ENCODE results near the gene RAB38.

RAB38 gene

DNA sequence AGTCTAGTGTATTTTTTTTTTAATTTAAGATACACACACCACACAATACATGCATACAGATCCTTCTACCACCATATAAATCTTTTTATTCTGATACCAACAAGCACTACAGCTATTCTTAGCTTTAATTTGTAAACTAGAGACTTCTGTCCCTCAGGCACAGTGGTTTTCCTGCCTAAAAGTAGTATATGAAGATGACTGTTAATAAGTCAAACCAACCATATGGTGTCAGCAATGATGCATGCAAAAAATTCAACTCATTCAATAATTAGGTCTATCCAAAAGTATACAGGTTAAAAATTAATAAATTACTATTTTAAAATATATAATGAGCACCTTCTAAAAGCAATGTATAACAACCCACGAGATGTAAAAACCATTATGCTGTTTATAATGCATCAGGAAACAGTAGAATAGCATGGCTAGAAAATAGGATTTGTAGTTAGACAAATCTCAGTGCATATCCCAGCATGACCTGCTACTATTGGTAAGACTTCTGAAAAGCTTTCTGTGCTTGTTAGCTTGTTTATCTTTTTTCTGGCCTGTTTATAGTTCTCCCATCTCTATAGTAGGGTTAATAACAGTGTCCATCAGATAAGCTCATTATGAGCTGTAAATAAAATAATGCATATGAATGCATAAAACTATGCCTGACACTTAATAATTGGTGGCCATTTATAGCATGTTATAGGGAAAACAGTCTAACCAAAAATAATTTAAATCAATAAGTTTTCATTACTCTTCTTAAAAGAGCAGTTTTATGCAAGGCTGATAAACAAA is 10.2 kb downstream of the RAB38 start:
- TF ChIP-seq JUND (IDR thresholded peaks at IDR 0.05; ENCODE audit: low read depth), result no peak
- DNase-seq (ENCODE audit: low read depth in 1 of 2, low spot score in 1 of 2), result no peak
- in situ Hi-C loops (cut with HindIII; ENCODE audit: low pct_unique_long_range_greater_than_20kb, low sequenced_read_pairs), result no loop called here

DNA sequence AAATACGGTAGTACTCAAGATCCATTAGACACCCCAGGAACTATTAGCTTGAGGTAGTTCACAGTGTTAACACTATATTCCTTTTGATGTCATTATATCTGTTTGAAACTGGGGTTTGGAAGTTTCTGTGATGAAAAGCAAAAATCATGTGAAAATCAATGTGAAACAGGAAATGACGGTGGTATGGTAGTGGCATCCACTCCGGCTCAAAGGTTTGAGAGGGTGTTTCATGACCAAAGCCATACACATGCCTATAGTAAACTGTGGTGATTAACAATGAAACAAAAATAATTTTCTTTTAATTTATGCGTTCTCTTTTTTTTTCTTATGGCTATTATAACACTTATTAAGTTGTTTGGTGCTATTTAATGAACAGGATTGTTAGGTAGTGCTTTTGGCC is 10.9 kb downstream of the RAB38 start:
- in situ Hi-C loops (cut with HindIII; ENCODE audit: low pct_unique_long_range_greater_than_20kb, low sequenced_read_pairs), result no loop called here
- no peak for DNase-seq (ENCODE audit: low read depth in 1 of 2, low spot score in 1 of 2)
- TF ChIP-seq JUND (IDR thresholded peaks at IDR 0.05; ENCODE audit: low read depth), result no peak

DNA sequence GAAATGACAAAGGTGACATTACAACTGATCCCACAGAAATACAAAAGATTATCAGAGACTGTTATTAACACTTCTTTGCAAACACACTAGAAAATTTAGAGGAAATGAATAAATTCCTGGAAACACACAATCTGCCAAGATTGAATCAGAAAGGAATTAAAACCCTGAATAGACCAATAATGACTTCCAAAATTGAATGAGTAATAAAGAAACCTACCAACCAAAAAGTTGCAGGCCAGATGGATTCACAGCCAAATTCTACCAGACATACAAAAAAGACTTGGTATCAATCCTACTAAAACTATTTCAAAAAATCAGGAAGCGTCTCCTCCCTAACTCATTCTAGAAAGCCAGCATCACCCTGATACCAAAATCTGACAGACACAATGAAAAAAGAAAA is 17.2 kb downstream of the RAB38 start:
- TF ChIP-seq JUND (IDR thresholded peaks at IDR 0.05; ENCODE audit: low read depth), result no peak
- no peak for DNase-seq (ENCODE audit: low read depth in 1 of 2, low spot score in 1 of 2)
- in situ Hi-C loops (cut with HindIII; ENCODE audit: low pct_unique_long_range_greater_than_20kb, low sequenced_read_pairs), result no loop called here

DNA sequence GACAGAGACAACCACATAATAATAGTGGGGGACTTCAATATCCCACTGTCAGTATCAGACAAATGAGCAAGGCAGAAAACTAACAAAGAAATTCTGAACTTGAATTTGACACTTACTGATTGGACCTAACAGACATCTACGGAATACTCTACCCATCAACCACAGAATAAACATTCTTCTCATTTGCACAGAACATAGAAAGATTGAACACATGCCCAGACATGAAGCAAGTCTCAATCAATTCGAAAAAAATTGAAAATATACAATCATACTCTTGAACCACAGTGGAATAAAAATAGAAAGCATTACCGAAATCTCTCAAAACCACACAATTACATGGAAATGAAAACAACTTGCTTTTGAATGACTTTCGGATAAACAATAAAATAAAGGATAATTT is 17.9 kb downstream of the RAB38 start:
- in situ Hi-C loops (cut with HindIII; ENCODE audit: low pct_unique_long_range_greater_than_20kb, low sequenced_read_pairs), result no loop called here
- TF ChIP-seq JUND (IDR thresholded peaks at IDR 0.05; ENCODE audit: low read depth), result no peak
- DNase-seq (ENCODE audit: low read depth in 1 of 2, low spot score in 1 of 2), result no peak

DNA sequence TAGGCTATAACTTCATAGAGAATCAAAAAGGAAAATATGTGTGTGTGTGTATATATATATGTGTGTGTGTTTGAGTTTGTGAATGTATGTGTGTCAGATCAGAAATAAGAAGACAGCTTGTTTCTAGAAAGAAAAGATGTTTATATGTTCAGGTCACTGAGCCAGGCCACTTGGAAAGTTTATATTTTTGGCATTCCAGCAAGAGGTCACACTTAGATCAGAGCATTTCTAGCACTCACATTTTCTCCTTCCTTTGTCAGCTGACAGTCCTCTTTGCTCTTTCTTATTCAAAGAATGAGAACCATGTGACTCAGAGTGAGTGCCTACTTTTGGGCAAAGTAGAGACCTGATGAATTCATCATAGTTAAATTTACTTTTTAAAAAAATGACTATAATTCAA is 22.9 kb downstream of the RAB38 start:
- in situ Hi-C loops (cut with HindIII; ENCODE audit: low pct_unique_long_range_greater_than_20kb, low sequenced_read_pairs), result no loop called here
- TF ChIP-seq JUND (IDR thresholded peaks at IDR 0.05; ENCODE audit: low read depth), result no peak
- no peak for DNase-seq (ENCODE audit: low read depth in 1 of 2, low spot score in 1 of 2)

DNA sequence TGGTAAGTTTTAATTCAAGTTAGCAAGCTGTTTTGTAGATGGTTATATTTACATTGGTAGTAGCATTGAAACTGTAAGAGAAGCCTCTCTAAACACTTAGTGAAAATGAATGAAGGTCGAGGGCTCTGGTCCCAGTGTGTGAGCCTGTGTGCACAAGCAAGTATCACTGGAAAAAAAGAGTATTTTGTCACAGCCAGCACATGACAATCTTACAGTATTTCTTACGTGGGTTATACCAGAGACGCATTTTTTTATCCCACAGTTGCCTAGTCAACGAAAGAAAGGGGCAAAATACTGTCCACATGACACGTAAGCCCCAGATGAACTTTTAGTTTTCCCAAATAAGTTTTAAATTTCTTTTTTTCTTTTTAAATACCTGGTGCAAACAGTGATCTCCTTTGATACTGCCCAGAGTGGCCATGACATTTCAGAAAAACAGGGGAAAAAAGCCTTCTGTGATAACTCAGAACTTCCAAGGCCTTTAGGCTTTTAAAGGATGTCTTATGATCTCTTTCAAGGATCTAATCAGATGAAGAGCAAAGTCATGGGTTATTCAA is 23.5 kb downstream of the RAB38 start:
- no peak for TF ChIP-seq JUND (IDR thresholded peaks at IDR 0.05; ENCODE audit: low read depth)
- DNase-seq (ENCODE audit: low read depth in 1 of 2, low spot score in 1 of 2), result no peak
- in situ Hi-C loops (cut with HindIII; ENCODE audit: low pct_unique_long_range_greater_than_20kb, low sequenced_read_pairs), result no loop called here

DNA sequence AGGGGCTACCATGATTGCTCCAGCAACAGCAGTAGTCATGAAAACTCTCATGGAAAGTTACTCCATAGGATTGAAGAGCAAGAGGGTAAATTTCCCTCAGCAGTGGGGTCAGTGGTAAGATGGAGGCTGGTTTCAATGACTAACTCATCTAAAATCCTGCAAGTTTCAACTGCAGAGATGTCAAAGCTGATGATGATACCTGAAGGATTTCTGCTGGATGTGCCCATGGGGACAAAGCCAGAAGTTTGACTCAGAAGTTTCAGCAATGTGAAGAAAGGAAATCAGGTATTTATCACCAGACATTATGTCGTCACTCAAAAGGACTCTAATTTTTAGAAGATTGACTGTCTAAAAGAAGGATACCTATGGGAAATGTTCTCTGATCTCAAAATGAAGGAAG is 29.1 kb downstream of the RAB38 start:
- in situ Hi-C loops (cut with HindIII; ENCODE audit: low pct_unique_long_range_greater_than_20kb, low sequenced_read_pairs), result no loop called here
- TF ChIP-seq JUND (IDR thresholded peaks at IDR 0.05; ENCODE audit: low read depth), result no peak
- no peak for DNase-seq (ENCODE audit: low read depth in 1 of 2, low spot score in 1 of 2)

DNA sequence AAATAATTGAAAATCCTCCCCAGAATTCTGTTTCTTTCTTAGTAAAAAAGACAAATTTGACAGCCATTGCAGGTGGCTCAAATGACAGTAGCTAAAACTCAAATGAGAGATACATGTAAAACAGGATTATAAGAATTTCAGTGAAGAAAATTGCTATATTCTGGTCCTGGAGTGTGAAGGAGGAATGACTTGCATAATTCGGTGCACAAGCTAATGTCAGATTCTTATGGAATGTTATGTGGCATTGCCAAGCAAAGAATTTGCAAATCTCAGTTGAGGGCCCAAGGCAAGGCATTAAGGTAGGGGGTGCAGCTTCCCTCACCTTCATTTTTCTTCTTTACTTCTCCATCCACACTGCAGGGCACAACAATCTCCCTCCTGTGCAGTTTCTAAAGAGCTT is 35.4 kb downstream of the RAB38 start:
- no peak for DNase-seq (ENCODE audit: low read depth in 1 of 2, low spot score in 1 of 2)
- no peak for TF ChIP-seq JUND (IDR thresholded peaks at IDR 0.05; ENCODE audit: low read depth)
- in situ Hi-C loops (cut with HindIII; ENCODE audit: low pct_unique_long_range_greater_than_20kb, low sequenced_read_pairs), result no loop called here

DNA sequence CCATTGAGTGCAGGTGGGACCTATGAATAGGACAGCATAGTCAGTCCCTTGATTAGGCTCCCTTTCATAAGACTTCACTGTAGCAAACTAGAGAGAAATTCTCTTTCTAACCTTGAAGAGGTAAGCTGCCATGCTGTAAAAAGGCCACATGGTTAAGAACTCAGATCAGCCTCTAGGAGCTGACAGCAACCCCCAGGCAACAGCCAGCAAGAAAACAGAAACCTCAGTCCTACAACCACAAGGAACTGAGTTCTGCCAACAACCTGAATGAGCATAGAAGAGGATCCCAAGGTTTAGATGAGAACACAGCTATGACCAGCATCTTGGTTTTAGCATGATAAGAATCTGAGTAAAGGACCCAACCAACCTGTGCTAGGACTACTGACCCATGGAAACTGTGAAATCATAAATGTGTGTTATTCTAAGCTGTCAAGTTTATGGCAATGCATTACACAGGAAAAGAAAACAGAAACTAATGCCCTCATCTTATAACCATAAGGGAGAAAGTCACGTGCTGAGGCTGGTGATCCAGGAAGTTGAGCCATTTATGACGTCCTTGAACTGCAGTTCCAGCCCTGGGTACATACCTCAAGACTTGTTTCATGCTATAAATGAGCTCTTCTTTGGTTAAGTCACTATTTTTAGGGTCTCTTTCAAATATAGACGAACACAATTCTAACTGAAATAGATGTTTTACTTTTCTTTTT is 43.3 kb downstream of the RAB38 start:
- in situ Hi-C loops (cut with HindIII; ENCODE audit: low pct_unique_long_range_greater_than_20kb, low sequenced_read_pairs), result no loop called here
- DNase-seq (ENCODE audit: low read depth in 1 of 2, low spot score in 1 of 2), result no peak
- TF ChIP-seq JUND (IDR thresholded peaks at IDR 0.05; ENCODE audit: low read depth), result no peak

DNA sequence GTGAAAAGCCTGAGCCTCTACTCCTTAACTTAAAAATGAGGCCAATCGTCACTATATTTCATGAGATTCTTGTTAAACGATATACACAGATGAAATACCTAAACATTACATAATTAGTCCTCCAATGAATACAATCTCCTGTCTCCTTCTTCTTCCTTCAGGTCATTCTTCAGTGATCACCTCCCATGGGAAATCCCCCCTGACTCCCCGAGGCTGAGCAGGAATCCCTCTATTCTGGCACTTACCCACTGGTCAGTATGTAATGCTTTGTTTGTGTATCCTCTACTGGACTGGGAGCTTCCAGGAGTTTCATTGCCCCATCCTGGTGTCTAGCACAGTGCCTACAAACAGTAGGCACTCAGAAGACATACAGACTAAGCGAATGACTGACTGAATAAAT is 52.3 kb downstream of the RAB38 start:
- in situ Hi-C loops (cut with HindIII; ENCODE audit: low pct_unique_long_range_greater_than_20kb, low sequenced_read_pairs), result no loop called here
- no peak for TF ChIP-seq JUND (IDR thresholded peaks at IDR 0.05; ENCODE audit: low read depth)

DNA sequence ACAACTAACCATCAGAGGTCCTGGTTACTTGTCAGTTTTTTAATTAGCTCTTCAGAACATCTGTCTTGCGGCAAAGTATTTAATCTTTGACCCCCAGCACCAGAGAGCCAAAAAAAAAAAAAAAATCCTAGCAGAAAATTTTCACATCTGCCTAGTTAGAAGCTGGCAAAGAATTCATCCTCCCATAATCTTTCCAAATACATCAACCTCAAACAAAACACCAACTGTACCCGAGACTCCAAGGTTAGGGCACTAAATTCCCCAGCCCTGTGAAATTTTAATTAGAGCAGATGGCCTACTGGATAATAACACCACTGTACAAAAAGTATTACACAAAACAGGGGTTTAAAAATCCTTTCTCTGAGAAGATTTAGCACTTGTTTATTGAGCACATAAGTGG is 55.7 kb downstream of the RAB38 start:
- in situ Hi-C loops (cut with HindIII; ENCODE audit: low pct_unique_long_range_greater_than_20kb, low sequenced_read_pairs), result no loop called here
- no peak for TF ChIP-seq JUND (IDR thresholded peaks at IDR 0.05; ENCODE audit: low read depth)
- no peak for DNase-seq (ENCODE audit: low read depth in 1 of 2, low spot score in 1 of 2)

More for the DNA sequence above, 52.3 kb downstream of the RAB38 start:
- no peak for DNase-seq (ENCODE audit: low read depth in 1 of 2, low spot score in 1 of 2)

DNA sequence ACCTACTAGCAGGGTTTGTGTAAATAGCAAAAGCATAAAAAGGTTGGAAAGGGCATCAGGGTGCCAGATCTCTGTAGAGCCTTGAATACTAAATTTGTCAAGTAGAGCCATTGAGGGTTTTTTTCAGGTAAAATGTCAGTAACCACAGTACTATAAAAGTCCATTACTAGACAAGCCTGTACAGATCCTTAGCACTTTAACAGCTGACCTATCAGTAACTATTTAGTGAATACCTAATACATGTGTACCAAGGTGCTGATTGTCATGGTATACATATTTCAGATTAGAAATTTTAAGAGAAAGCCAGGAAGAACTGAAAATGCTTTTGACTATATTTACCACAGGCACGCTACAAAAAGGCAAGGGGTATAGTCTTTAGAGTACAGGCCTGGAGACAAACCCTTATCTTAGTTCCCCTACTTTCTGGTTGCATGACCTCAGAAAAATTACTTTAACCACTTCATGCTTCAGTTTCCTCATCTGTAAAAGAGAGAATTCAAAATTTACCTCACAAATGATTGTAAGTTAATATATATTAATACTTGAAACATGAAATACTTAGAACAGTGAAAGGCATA is 57.9 kb downstream of the RAB38 start:
- no peak for DNase-seq (ENCODE audit: low read depth in 1 of 2, low spot score in 1 of 2)
- TF ChIP-seq JUND (IDR thresholded peaks at IDR 0.05; ENCODE audit: low read depth), result no peak
- in situ Hi-C loops (cut with HindIII; ENCODE audit: low pct_unique_long_range_greater_than_20kb, low sequenced_read_pairs), result no loop called here

Data from T47D (cell line).